Right ventricle myocardium inferior (tissue), 1 donor: ENCODE data around the gene NDUFAF7. TPM values are rescaled to one million over a fixed set of nuclear protein-coding genes. Genes with fewer than 3 reads are reported as not detected.
"Not testable (repeated sequence)": the region's sequence is repeated elsewhere in the genome, so short reads cannot be mapped to it uniquely, and the experiment has no call there.

Source experiments
- ATAC-seq: fragments of 200-7000 bp; cut with Tn5 transposase; one replicate; pipeline ENCODE4 v1.9.1; 2020; ENCODE audit warnings: mild to moderate bottlenecking, moderate library complexity
- DNase-seq: peaks from one replicate; pipeline ENCODE4 v3.0.0; 2021; ENCODE audit errors: missing footprints
- intact Hi-C: fragments of 100-400 bp; cut with DNase I; formaldehyde crosslinking; loops from one replicate; pipeline ENCODE4 v1.11.0; 2022
- total RNA-seq: library from RNA; stranded (reverse); fragmentation: NEBNext Ultra II Directional; extraction: Animal tissue kit (Norgen Biotek cat#: 25700); gene quantifications from one replicate; pipeline ENCODE4 v1.2.1, GENCODE V29; 2021
- donor health status: DM: no; HTN: yes; CAD: no; lungs with severe emphysema.

NDUFAF7 gene
- total RNA-seq, 1 donor from 2014 or later: 22.8 TPM

- intact Hi-C loops: no loop called here
- ATAC-seq (no peak), DNase-seq (no peak)
Measured at GRCh38 chr2:37263839-37264238, 32.4 kb downstream of the NDUFAF7 start.

- ATAC-seq: no peak
- DNase-seq: no peak
- intact Hi-C loops: no loop called here
Measured at GRCh38 chr2:37267685-37268084, 36.2 kb downstream of the NDUFAF7 start.

- intact Hi-C loops: no loop called here
- ATAC-seq (no peak), DNase-seq (no peak)
Measured at GRCh38 chr2:37268111-37268510, 36.7 kb downstream of the NDUFAF7 start.

- DNase-seq (no peak), ATAC-seq (no peak)
- intact Hi-C loops: no loop called here
Measured at GRCh38 chr2:37271376-37272067, 40.1 kb downstream of the NDUFAF7 start.

- no peak for ATAC-seq
- DNase-seq: no peak
- intact Hi-C loops: no loop called here
Measured at GRCh38 chr2:37274359-37274965, 43.0 kb downstream of the NDUFAF7 start.

GRCh38 chr2:37276291-37276690 is 44.8 kb downstream of the NDUFAF7 start:
- no peak for DNase-seq
- intact Hi-C loops: no loop called here
- no peak for ATAC-seq

GRCh38 chr2:37281916-37282315 is 50.5 kb downstream of the NDUFAF7 start:
- intact Hi-C loops: no loop called here
- no peak for ATAC-seq
- DNase-seq: no peak

GRCh38 chr2:37282746-37283145 is 51.3 kb downstream of the NDUFAF7 start:
- DNase-seq (no peak), ATAC-seq (no peak)
- intact Hi-C loops: no loop called here

GRCh38 chr2:37283207-37283606 is 51.7 kb downstream of the NDUFAF7 start:
- ATAC-seq: no peak

GRCh38 chr2:37284381-37284780 is 52.9 kb downstream of the NDUFAF7 start:
- DNase-seq (no peak), ATAC-seq (no peak)
- intact Hi-C loops: no loop called here

More at GRCh38 chr2:37283207-37283606, 51.7 kb downstream of the NDUFAF7 start:
- intact Hi-C loops: no loop called here
- no peak for DNase-seq

GRCh38 chr2:37287966-37288365 is 56.5 kb downstream of the NDUFAF7 start:
- no peak for ATAC-seq
- DNase-seq: no peak
- intact Hi-C loops: no loop called here

- DNase-seq (no peak), ATAC-seq (no peak)
- intact Hi-C loops: no loop called here
Measured at GRCh38 chr2:37291680-37292079, 60.2 kb downstream of the NDUFAF7 start.

GRCh38 chr2:37294858-37295257 is 63.4 kb downstream of the NDUFAF7 start:
- DNase-seq, ATAC-seq, intact Hi-C loops: not testable (repeated sequence)

- intact Hi-C loops: no loop called here
- ATAC-seq (no peak), DNase-seq (no peak)
Measured at GRCh38 chr2:37295469-37296073, 64.1 kb downstream of the NDUFAF7 start.

- intact Hi-C loops: no loop called here
- ATAC-seq: no peak
- DNase-seq: no peak
Measured at GRCh38 chr2:37297632-37298031, 66.2 kb downstream of the NDUFAF7 start.

Other genes starting within 250 kb of the NDUFAF7 start
- gene HEATR5B, start 147.3 kb upstream of the NDUFAF7 start, total RNA-seq: 31.0 TPM
- 5.9 TPM for gene GPATCH11, start 147.1 kb upstream of the NDUFAF7 start, total RNA-seq
- gene EIF2AK2, start 74.7 kb upstream of the NDUFAF7 start, total RNA-seq: 20.7 TPM
- gene SULT6B1, start 43.0 kb upstream of the NDUFAF7 start, total RNA-seq: not detected
- 65.0 TPM for gene CEBPZOS, start 35.2 kb upstream of the NDUFAF7 start, total RNA-seq
- gene CEBPZ, start 62 bp upstream of the NDUFAF7 start, total RNA-seq: 32.3 TPM
- gene PRKD3, start 93.2 kb downstream of the NDUFAF7 start, total RNA-seq: 12.6 TPM
- gene QPCT, start 113.0 kb downstream of the NDUFAF7 start, total RNA-seq: 1.7 TPM